HG03520 (cell line): ENCODE measurements around the gene GRAPL.
"Not testable (repeated sequence)": the region's sequence is repeated elsewhere in the genome, so short reads cannot be mapped to it uniquely, and the experiment has no call there.

ENCODE experiments used
- ATAC-seq: cut with Tn5 transposase; IDR thresholded peaks from one replicate; pipeline ENCODE4 v1.9.1; 2021; ENCODE audit warnings: mild to moderate bottlenecking, moderate library complexity; ENCODE audit not compliant: unreplicated experiment

The GRAPL gene

DNA sequence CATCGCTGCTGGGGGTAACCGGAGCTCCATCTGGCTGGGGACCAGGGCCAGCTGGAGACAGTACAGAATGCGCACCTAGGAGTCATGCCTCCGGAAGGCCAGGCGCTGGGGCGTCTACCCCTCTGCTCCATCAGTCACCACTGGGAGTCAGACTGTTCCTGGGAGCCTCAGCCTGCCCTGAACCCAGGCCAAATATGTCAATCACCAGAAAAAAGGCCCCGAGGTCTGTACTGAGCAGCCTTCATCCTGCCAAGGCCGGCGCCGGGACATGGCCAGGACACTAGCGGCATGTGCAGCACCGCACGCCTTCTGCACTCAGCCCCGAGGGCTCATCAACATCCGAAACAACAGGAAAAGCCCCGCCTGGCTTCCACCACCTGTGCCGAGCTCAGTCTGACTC, 8.7 kb downstream of the GRAPL start:
- ATAC-seq, result not testable (repeated sequence)

DNA sequence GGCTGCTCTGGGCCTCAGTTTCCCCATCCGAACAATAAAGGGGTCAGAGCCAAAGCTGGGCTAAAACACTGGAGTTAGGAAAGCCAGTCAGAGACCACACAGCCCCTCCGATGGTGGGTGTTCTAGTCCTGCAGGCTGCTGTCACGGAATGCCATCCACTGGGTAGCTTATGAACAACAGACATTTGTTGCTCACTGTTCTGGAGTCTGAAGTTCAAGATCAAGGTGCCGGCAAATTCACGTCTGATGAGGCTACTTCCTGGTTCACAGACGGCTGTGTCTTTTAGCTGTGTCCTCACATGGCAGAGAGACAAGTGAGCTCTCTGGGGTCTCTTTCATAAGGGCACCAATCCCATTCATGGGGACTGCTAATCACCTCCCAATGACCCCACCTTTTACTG, 9.2 kb downstream of the GRAPL start:
- not testable (repeated sequence) for ATAC-seq

DNA sequence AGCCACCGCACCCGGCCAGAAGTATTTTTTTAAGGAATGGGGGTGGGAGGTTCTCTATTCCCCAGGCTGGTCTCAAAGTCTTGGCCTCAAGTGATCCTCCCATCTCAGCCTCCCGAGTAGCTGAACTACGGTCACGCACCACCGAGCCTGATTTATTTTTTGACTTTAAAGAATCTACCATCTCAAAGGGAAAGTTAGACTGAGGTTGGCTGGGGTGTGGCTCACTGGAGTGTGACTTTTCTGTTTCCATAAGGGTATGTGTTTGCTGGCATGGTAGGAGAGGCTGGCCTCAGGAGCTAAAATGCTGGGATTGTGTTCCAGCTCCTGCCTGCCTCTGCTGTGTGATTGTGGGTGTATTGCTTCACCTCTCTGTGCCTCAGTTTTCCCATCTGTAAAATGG, 10.6 kb downstream of the GRAPL start:
- ATAC-seq, result not testable (repeated sequence)

GRCh38 chr17:19141366-19142155, 14.2 kb downstream of the GRAPL start:
- ATAC-seq, result not testable (repeated sequence)

- not testable (repeated sequence) for ATAC-seq
These were observed 15.0 kb downstream of the GRAPL start for GRCh38 chr17:19142419-19142818.

GRCh38 chr17:19143097-19143777, 15.8 kb downstream of the GRAPL start:
- not testable (repeated sequence) for ATAC-seq

DNA sequence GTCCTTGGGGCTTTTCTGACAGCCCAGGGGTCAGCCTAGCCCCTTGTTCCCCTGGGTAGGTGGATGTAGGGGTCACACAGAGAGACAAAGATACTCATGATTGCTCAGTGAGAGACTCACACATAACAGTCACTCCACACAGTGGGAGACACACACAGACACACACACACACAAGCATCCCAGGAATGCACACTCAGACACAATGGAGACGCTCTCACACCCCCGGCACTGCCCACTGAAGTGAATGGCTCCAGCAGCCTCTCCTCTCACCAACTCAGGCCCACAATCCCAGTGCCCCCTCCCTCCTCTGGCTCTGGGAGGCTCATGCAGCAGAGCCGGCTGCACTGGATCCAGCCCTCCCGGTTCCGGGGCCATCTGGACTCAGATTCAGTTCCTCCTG, 17.0 kb downstream of the GRAPL start:
- ATAC-seq, result not testable (repeated sequence)

DNA sequence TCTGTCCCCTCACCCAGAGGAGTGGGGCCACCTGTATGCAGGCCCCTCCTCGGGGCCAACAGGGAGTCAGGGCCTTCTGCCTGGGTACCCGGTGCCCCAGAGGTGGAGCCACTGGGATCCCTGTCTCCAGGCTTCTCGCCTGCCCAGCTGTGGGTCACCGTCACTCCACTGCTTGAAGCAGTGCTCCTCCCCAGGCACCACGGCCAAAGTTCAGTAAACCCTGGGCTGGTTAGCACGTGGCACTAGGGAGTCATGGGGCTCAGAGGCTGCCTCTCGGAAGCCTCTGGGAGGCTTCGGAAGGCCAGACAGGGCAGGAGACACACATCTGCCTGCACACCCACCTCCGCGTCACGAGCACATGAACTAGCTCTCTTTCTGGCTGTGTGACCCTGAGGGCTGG, 18.1 kb downstream of the GRAPL start:
- not testable (repeated sequence) for ATAC-seq

- not testable (repeated sequence) for ATAC-seq
These were observed 23.6 kb downstream of the GRAPL start for GRCh38 chr17:19150678-19151615.

- not testable (repeated sequence) for ATAC-seq
These were observed 30.2 kb downstream of the GRAPL start for GRCh38 chr17:19157628-19158027.

GRCh38 chr17:19158478-19158877, 31.1 kb downstream of the GRAPL start:
- ATAC-seq, result not testable (repeated sequence)

GRCh38 chr17:19158938-19159337, 31.5 kb downstream of the GRAPL start:
- not testable (repeated sequence) for ATAC-seq

DNA sequence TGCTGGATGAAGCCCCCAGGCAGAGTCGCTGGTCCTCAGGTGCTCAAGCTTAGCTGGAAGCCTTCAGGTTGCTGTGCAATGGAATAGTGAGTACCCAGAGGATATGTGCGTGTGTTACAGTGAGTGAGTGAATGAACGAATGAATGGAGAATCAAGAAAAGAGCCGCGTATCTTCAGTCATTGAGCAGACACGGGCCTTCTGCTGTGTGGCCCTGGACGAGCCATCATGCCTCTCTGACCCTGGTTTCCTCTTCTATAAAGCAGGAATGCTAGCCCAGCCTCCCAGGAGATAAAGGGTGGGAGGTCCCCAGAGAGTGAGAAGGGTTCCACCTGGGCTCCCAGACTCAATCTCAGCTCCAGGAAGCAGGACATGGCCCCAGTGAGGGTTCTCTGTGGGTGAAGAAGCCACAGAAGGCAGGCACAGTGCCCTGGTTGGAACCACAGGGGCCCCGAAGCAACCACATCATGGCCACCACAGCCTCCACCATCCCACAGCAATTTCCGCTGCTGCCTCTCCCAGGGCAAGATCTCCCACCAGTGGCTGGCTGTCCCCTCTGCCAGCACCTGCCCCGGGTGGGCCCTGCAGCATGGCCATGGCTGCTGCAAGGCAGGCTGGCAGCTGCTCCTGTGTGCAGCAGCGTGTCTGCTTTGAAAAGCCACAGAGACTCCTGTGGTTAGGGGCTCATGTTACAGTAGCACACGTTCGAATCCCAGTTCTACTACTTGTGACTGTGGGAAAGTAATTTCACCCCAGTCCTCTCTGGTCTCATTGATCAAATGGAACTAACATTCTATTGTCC, 34.1 kb downstream of the GRAPL start:
- ATAC-seq, result not testable (repeated sequence)

DNA sequence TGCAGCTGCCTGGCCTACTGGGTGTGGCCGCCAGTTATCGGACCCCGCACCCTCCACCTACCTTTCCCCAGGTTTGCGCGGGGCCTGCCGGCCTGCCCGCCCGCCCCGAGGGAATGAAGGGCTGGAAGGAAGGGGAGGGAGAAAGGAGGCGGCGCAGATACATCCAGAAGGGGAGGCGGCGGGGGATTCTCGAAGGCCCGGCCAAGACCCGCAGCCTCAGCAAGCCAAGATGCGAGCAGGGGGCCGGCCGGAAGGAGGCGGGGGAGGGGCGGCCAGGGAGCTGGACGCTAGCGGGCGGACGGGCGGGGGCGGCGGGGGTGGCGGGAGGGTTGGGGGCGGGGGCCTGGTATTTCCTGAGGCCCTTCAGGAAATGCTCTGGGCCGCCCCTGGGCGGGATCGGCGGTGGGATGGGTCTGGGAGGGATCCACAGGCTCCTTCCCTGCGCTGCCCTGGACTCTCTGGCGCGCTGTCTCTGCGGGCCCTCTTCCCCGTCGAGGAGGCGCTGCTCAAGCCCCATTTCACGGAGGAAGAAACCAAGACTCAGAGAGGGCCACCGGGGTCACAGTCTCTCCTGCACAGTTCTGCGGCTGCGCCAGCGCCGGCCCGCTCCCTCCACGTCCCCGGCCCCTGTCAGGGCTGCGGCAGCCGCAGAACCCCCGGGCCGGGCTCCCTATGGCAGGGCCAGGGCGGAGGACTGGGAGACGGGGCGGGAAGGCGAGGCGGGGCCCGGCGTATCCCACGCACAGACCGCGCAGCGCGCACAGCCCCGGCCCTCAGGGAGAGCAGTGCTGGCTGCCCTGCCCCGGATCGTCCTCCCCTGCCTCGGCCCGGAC, 35.2 kb downstream of the GRAPL start:
- ATAC-seq, result not testable (repeated sequence)

GRCh38 chr17:19174422-19174821, 47.0 kb downstream of the GRAPL start:
- not testable (repeated sequence) for ATAC-seq

DNA sequence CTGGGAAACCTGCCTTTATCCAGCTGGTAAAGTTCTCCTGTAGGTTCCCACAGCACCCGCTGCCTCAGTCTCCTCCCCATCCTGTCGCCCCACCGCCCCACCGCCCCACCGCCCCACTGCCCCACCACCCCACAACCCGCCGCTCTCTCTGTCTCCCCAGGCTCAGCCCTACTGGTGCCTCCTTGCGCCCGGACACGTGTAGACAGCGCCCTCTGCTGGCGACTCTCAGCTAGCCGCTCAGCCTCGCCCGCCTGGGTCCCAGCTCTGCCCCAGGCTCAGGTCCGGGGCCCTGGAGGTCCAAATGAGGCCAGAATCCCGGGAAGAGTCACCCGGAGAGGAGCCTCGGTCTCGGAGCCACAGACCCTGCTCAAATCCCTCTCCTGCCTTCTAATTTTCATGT, 48.0 kb downstream of the GRAPL start:
- ATAC-seq, result not testable (repeated sequence)

GRCh38 chr17:19181040-19181875, 53.9 kb downstream of the GRAPL start:
- peak; percentile 58 for ATAC-seq
